ENCODE data around the gene BRD2. TPM values are rescaled to one million over a fixed set of nuclear protein-coding genes. Genes with fewer than 3 reads are reported as not detected.

The BRD2 gene
- total and polyA plus RNA-seq, 9 of the 15 experiments (the other 6 are each of a cell fraction or from before 2014, with no cell fraction given), result 19.0 to 252 (median 181) TPM

GRCh38 chr6:32968093-32968866 is at the start of gene BRD2 (continued):
- TF ChIP-seq IRF1 (CRISPR knock-in tag; IDR thresholded peaks at IDR 0.05; ENCODE audit: borderline replicate concordance) (no peak), FOXO4 (CRISPR knock-in tag; IDR thresholded peaks at IDR 0.05) (no peak), PATZ1 (CRISPR knock-in tag; IDR thresholded peaks at IDR 0.05; ENCODE audit: borderline replicate concordance) (no peak), TCF3 (CRISPR knock-in tag; IDR thresholded peaks at IDR 0.05) (peak; percentile 70), ZNF609 (CRISPR knock-in tag; IDR thresholded peaks at IDR 0.05; ENCODE audit: borderline replicate concordance) (no peak), HBP1 (CRISPR knock-in tag; IDR thresholded peaks at IDR 0.05) (no peak), MTF1 (CRISPR knock-in tag; IDR thresholded peaks at IDR 0.05; ENCODE audit: borderline replicate concordance) (no peak), CC2D1A (IDR thresholded peaks at IDR 0.05) (0 out of 2 replicates have a peak, but pooled peaks have one; percentile 39), RBM15 (IDR thresholded peaks at IDR 0.05; ENCODE audit: insufficient read depth, low read length) (no peak), ZNF395 (CRISPR knock-in tag; IDR thresholded peaks at IDR 0.05) (no peak), ZNF584 (CRISPR knock-in tag; IDR thresholded peaks at IDR 0.05; ENCODE audit: low read depth) (no peak), ZNF696 (CRISPR knock-in tag; conservative IDR thresholded peaks at IDR 0.05) (no peak)

All from K562 (cell line).